GM11168 (cell line): Measurements from ENCODE around the gene SRPRA.
"Not testable (repeated sequence)": the region's sequence is repeated elsewhere in the genome, so short reads cannot be mapped to it uniquely, and the experiment has no call there.

Experiments used
- in situ Hi-C: fragments of 300-500 bp; cut with MboI; formaldehyde crosslinking; loops from one replicate; pipeline ENCODE4 v1.12.0; 2022; ENCODE audit warnings: low sequenced_read_pairs; ENCODE audit not compliant: unreplicated experiment

The SRPRA gene

GRCh38 chr11:126268708-126269579 is at the start of gene SRPRA, which contains the start of gene FOXRED1:
SRPRA (minus strand) TSS chr11:126268895; CDS start chr11:126268804, 91 bp downstream.
FOXRED1 (plus strand) TSS chr11:126269154; CDS start chr11:126269207, 53 bp downstream.
- in situ Hi-C loops: no loop called here

- in situ Hi-C loops: no loop called here
Measured at GRCh38 chr11:126317756-126318573, 49.3 kb upstream of the SRPRA start.

- in situ Hi-C loops: no loop called here
Measured at GRCh38 chr11:126317432-126317755, 48.7 kb upstream of the SRPRA start.

- in situ Hi-C loops: no loop called here
Measured at GRCh38 chr11:126313826-126314225, 45.1 kb upstream of the SRPRA start.

GRCh38 chr11:126312961-126313360 is 44.3 kb upstream of the SRPRA start:
- in situ Hi-C loops: no loop called here

- in situ Hi-C loops: no loop called here
Measured at GRCh38 chr11:126311401-126312291, 43.0 kb upstream of the SRPRA start.

GRCh38 chr11:126310992-126311310 is 42.3 kb upstream of the SRPRA start:
- in situ Hi-C loops: no loop called here

GRCh38 chr11:126310200-126310991 is 41.7 kb upstream of the SRPRA start:
- in situ Hi-C loops: no loop called here

- in situ Hi-C loops: not testable (repeated sequence)
Measured at GRCh38 chr11:126308771-126309170, 40.1 kb upstream of the SRPRA start.

- in situ Hi-C loops: no loop called here
Measured at GRCh38 chr11:126308271-126308671, 39.6 kb upstream of the SRPRA start.

GRCh38 chr11:126307706-126308105 is 39.0 kb upstream of the SRPRA start:
- in situ Hi-C loops: no loop called here

- in situ Hi-C loops: no loop called here
Measured at GRCh38 chr11:126305699-126306098, 37.0 kb upstream of the SRPRA start.

- in situ Hi-C loops: no loop called here
Measured at GRCh38 chr11:126304457-126305075, 35.9 kb upstream of the SRPRA start.

- in situ Hi-C loops: no loop called here
Measured at GRCh38 chr11:126303623-126304456, 35.1 kb upstream of the SRPRA start, which contains the start of gene DCPS. DCPS (plus strand) TSS chr11:126304060; CDS start chr11:126304081, 21 bp downstream.

- in situ Hi-C loops: no loop called here
Measured at GRCh38 chr11:126297004-126297403, 28.3 kb upstream of the SRPRA start.

GRCh38 chr11:126293726-126294125 is 25.0 kb upstream of the SRPRA start:
- in situ Hi-C loops: no loop called here

GRCh38 chr11:126290887-126291286 is 22.2 kb upstream of the SRPRA start:
- in situ Hi-C loops: no loop called here

- in situ Hi-C loops: no loop called here
Measured at GRCh38 chr11:126288237-126288636, 19.5 kb upstream of the SRPRA start.
